ENCODE measurements around the gene BIRC6. TPM values are rescaled to one million over a fixed set of nuclear protein-coding genes. Genes with fewer than 3 reads are reported as not detected.

BIRC6 gene
- total and polyA plus RNA-seq, 12 donors: 14.2 to 165 (median 80.7) TPM

- Histone ChIP-seq H3K27me3 (no peaks in the 10 kb centered on the region), H3K27ac (no peak overlapping the region), H3K9me3 (replicated peaks in 1 of 3) (no peaks in the 10 kb centered on the region), H3K4me3 (no peak overlapping the region), H3K36me3 (replicated peaks in 1 of 2) (peaks cover 0 to 12% of the 10 kb centered on the region in 2 donors), H3K4me1 (replicated peaks in 1 of 2) (no peaks in the 10 kb centered on the region)
- WGBS, 4 donors: 82 to 95% (median 92%) methylated on average over 3 of the region's 3 CpGs
- no peak for TF ChIP-seq CTCF (IDR thresholded peaks at IDR 0.05)
- TF ChIP-seq POLR2A (IDR thresholded peaks at IDR 0.05): no peak
- no peak for DNase-seq
- intact Hi-C loops (cut with DNase I): no loop called here
These were observed 237.8 kb downstream of the BIRC6 start for GRCh38 chr2:32594573-32594972.

GRCh38 chr2:32611366-32611765, 254.5 kb downstream of the BIRC6 start:
- WGBS, 4 donors: 69 to 92% (median 83%) methylated on average over 2 of the region's 2 CpGs
- no peaks in the 10 kb centered on the region for H3K27me3 ChIP-seq
- DNase-seq: peak in 1 of 7 donors; percentile 27
- H3K4me1 ChIP-seq (replicated peaks in 1 of 2): no peaks in the 10 kb centered on the region
- H3K36me3 ChIP-seq (replicated peaks in 1 of 2): peaks cover 0 to 52% of the 10 kb centered on the region in 2 donors
- no peak overlapping the region for H3K4me3 ChIP-seq
- intact Hi-C loops (cut with DNase I): no loop called here
- no peak overlapping the region for H3K27ac ChIP-seq
- TF ChIP-seq CTCF (IDR thresholded peaks at IDR 0.05): no peak
- no peaks in the 10 kb centered on the region for H3K9me3 ChIP-seq (replicated peaks in 1 of 3)

GRCh38 chr2:32611771-32612170, 254.9 kb downstream of the BIRC6 start:
- DNase-seq: no peak
- Histone ChIP-seq H3K4me3 (no peak overlapping the region), H3K27ac (no peak overlapping the region), H3K27me3 (no peaks in the 10 kb centered on the region), H3K4me1 (replicated peaks in 1 of 2) (no peaks in the 10 kb centered on the region), H3K9me3 (replicated peaks in 1 of 3) (no peaks in the 10 kb centered on the region), H3K36me3 (replicated peaks in 1 of 2) (peaks cover 0 to 56% of the 10 kb centered on the region in 2 donors)
- no peak for TF ChIP-seq CTCF (IDR thresholded peaks at IDR 0.05)
- TF ChIP-seq POLR2A (IDR thresholded peaks at IDR 0.05): no peak
- intact Hi-C loops (cut with DNase I): no loop called here
- 79 to 91% (median 89%) methylated on average over 1 of the region's 1 CpG for WGBS, 4 donors

GRCh38 chr2:32614084-32614483, 257.3 kb downstream of the BIRC6 start:
- H3K4me1 ChIP-seq (replicated peaks in 1 of 2): no peaks in the 10 kb centered on the region
- no peak for DNase-seq
- no peaks in the 10 kb centered on the region for H3K27me3 ChIP-seq
- no peak overlapping the region for H3K27ac ChIP-seq
- intact Hi-C loops (cut with DNase I): no loop called here
- H3K9me3 ChIP-seq (replicated peaks in 1 of 3): no peaks in the 10 kb centered on the region
- WGBS, 4 donors: 74 to 83% (median 78%) methylated on average over 1 of the region's 1 CpG
- H3K36me3 ChIP-seq (replicated peaks in 1 of 2): peaks cover 0 to 67% of the 10 kb centered on the region in 2 donors
- TF ChIP-seq POLR2A (IDR thresholded peaks at IDR 0.05) (no peak), CTCF (IDR thresholded peaks at IDR 0.05) (no peak)
- H3K4me3 ChIP-seq: no peak overlapping the region

Data from adrenal gland (tissue), 12 donors.